HG03565 (cell line): ENCODE measurements around the gene PIGQ.
A peak's percentile ranks its signal among the peaks of the same experiment; 100 is the strongest.

Experiments used
- ATAC-seq: cut with Tn5 transposase; IDR thresholded peaks from one replicate; pipeline ENCODE4 v1.9.1; 2021; ENCODE audit warnings: mild to moderate bottlenecking, moderate library complexity; ENCODE audit not compliant: unreplicated experiment

PIGQ gene

DNA sequence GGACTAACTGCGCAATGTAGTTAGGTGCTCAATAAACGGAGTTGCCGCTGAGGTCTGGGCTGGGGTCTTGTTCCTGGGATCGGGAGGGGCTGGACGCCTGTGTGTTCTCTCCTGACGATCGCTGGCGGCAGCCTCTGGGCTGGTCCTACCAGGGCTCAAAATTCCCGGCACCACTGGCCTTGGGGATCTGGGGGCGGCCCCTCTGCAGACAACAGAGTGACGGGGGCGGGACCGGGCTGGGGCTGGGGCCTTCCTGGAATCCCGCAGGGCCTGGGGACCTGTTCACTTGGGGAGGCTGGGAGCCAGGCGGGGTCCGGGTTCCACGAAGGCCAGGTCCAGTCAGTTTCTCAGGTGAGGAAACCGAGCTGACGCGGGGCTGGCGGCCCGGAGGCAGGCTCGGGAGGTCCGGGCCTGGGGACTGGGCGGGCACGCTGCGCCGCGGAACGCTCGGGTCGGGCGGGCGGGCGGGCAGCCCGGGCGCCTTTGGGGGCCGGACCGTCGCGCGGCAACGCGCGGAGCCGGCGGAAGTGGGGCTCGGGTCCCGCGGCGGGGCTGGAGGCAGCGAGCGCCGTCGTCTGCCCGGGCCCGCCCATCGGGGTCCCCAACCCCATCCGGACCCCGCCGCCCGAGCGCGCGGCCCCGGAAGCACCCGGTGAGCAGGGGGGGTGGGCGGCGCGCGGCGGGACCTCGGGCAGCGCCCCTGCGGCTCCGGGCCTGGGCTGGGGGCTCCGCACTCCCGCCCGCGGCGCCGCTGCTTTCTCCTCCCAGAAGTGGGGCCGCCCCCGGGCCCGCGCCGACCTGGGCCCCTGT is at the start of gene PIGQ:
TSS of gene PIGQ (plus strand) at position 524 of the 810 bp plus-strand sequence. CDS start 4,107 bp downstream, outside the sequence.
- peak; percentile 46 for ATAC-seq

DNA sequence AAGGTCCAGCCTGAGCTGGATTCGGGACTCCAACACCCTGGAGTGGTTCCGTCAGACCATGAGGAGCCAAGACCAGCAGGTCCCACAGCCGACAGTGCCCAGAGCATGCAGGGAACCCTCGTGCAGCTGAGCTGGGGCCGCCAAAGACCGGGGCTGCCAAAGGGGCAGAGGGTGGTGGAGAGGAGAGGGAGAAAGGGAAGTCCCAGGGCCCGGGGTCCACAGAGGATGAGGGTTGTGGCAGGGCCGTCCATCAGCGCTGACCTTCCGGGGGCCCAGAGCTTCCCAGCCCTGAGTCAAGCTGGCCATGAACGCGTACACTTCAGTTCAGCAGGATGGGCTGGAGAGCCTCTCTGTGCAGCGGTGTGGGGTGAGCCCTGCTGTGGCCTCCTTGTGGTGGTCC is 48.9 kb upstream of the PIGQ start:
- no peak for ATAC-seq

- no peak for ATAC-seq
Observed at GRCh38 chr16:521381-522210, 48.2 kb upstream of the PIGQ start.

GRCh38 chr16:522320-523096 is 47.3 kb upstream of the PIGQ start:
- no peak for ATAC-seq

- ATAC-seq = no peak
Observed at GRCh38 chr16:523097-523741, 46.5 kb upstream of the PIGQ start.

GRCh38 chr16:524274-525040 is 45.3 kb upstream of the PIGQ start:
- no peak for ATAC-seq

DNA sequence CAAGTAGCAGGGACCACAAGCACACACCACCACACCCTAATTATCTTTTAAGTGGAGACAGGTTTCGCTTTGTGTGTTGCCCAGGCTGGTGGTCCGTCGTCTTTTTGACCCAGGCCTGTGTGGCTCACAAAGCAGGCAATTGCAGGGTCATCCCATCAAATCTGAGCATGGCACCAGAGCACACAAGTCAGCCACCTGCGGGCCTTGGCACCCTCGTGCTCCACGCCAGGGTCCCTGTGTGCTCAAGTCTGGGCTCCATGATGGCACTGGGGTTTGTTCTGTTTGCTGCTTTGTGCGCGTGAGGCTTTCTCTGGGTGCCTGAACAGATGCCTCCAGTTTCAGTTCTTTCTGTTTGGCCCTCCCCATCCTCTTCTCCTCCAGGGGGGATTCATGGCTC is 44.6 kb upstream of the PIGQ start:
- no peak for ATAC-seq

- ATAC-seq = no peak
Observed at GRCh38 chr16:525520-526180, 44.1 kb upstream of the PIGQ start.

DNA sequence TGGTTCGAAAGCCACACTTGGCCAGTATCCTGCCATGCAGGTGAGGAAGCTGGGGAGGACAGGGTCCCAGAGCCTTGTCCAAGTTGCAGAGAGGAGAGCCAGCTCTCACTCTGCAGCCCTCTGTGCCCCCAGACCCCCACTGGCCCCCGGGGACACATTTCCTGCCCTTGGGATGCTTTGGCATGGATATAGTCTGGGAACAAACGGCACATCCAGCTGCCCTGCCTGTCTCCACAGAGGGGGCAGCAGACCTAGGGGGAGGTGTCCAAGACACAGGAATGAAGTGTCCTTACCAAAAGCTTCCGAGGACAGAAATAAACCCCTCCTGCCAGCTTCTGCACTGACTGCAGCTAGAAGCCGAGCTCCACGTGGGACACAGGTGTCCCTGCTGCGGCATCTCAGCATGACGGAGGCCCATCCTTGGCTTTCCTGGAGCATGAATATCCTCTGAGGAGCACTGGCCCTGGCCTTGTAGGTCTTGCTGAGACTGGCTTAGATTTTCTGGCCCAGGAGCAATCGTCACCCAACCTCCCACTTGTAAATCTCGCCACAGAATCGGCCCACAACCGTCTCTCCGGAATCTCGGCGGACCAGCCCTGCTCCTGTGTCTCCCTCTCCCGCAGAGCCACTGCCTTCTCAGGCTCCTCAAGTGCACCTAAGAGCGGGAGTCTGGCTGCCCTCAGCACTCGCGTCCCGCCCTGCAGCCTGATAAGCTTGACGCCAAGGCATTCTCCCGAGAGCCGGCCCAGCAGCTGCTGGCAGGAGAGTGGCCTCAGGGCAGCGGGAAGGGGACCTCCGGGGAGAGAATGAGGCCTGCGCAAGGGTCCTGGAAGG is 43.4 kb upstream of the PIGQ start:
- no peak for ATAC-seq

DNA sequence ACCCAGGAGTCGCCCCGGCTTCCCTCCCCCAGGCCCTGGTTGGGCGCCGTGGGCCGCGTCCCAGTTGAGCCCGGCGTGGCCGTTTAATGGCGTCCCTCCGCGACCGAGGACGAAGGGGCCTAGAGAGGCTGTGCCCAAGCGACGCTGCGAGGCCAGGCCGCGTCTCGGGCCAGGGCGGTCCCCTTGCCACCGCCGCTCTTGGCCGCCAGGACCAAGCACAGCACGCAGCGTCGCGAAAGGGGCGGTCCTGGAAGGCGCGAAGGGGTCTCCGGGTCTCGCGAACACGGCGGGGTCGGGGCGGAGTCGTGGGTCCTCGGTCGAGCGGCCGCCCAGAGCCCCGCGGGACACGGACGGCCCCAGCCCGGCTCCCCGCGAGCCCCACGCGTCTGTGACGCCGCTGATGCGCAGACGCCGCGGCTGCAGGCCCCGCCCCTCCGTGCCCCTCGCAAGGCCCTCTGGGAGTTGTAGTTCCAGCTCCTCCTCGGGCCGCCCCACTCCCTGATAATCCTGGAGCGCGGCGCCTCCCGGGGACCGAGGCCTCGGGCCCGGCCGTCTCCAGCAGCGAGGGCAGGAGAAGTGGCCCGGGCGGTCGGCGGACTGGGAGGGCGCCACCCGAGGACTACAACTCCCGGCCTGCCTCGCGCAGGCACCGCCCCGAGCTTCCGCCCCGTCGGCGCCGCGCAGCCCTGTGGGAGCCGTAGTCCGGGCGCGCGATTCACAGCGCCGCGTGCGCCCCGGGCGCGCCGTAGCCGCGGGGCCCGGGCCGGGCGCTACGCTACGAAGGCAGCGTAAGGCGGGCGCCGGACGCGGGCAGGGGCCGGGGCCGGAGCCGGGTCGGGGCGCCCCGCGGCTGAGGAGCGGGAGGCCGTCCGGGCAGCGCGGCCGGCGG is 42.5 kb upstream of the PIGQ start, which contains the start of gene CAPN15:
TSS of gene CAPN15 (plus strand) at position 698 of the 889 bp plus-strand sequence. CDS start 19,127 bp downstream, outside the sequence.
- peak; percentile 43 for ATAC-seq

- peak; percentile 4 for ATAC-seq
Observed at GRCh38 chr16:528111-529011, 41.4 kb upstream of the PIGQ start.

DNA sequence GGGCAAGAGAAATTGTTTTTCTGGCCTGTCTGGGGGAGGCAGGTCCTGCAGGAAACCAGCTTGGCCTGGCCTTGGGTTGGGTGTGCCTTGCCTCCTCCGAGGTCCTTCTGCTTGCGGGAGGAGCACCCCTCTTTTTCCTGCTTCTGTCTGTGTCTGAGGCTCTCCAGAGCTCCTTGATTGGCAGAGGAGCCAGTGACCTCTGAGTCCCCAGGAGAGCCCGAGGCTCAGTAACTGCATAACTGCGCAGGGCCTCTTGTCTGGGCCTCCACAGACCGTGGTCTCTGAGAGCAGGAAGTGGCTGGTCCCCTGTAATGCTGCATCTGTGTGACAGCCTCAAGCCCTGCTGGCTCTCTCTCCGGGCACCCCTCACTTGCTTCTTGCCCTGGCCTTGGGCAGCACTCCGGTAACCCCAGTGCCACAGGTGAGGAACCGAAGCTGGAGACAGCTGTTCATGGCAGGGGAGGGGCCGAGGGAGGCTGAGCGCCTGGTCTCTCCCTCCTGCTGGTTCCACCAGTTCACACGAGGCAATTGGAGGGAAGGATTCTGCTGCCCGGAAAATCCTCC is 40.7 kb upstream of the PIGQ start:
- ATAC-seq = no peak

GRCh38 chr16:530111-530817 is 39.5 kb upstream of the PIGQ start:
- no peak for ATAC-seq

DNA sequence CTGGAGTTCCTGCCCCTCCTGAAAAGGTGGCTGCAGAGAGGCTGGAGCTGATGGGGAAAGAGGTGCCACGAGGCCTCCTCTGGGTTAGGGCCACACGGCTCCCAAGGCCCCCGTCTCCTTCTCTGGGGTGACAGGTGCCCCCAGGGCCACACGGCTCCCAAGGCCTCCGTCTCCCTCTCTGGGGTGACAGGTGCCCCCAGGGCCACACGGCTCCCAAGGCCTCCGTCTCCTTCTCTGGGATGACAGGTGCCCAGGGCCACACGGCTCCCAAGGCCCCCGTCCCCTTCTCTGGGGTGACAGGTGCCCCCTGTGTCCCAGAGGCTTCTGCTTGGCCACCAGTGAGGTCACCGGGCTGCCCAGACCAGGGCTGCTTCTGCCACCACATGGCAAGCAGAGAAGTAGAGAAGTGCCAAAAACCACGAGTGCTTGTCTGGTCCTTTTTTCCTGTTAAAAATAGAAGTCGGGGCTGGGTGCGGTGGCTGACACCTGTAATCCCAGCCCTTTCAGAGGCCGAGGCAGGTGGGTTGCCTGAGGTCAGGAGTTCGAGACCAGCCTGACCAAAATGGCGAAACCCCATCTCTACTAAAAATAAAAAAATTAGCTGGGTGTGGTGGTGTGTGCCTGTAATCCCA is 38.2 kb upstream of the PIGQ start:
- no peak for ATAC-seq
